ENCODE data around the gene UQCRC1. TPM values are rescaled to one million over a fixed set of nuclear protein-coding genes. Genes with fewer than 3 reads are reported as not detected.

The UQCRC1 gene
- total RNA-seq, 4 donors from 2014 or later = 223 to 439 (median 295) TPM

DNA sequence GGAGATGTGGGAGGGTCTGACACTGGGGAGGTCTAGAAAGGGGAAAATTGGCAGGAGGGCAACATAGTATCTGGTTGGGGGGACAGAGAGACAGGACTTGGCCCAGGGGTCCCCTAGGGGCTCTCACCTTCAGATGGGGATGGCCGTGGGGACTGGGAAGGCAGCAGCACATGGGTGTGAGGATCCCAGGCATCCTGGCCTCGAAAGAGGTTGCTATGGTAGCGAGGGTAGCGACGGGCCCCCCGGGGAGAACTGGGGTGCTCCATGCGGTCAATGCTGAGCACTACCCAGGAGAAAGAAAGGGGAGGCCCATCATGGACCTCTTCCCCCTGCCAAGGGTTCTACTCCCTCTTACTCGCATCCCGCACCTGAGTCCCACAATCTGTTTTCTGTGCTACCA, 38.3 kb upstream of the UQCRC1 start:
- no peak for DNase-seq
- Histone ChIP-seq H3K4me3 (replicated peaks in 1 of 3) (no peak overlapping the region), H3K4me1 (no peaks in the 10 kb centered on the region), H3K27me3 (no peaks in the 10 kb centered on the region), H3K9me3 (no peaks in the 10 kb centered on the region), H3K36me3 (no peaks in the 10 kb centered on the region), H3K27ac (no peak overlapping the region)
- TF ChIP-seq POLR2A (IDR thresholded peaks at IDR 0.05) (no peak), CTCF (IDR thresholded peaks at IDR 0.05) (no peak)
- intact Hi-C loops (cut with DNase I) = no loop called here
- WGBS, 2 donors = 83 to 90% methylated on average over 9 of the region's 9 CpGs

DNA sequence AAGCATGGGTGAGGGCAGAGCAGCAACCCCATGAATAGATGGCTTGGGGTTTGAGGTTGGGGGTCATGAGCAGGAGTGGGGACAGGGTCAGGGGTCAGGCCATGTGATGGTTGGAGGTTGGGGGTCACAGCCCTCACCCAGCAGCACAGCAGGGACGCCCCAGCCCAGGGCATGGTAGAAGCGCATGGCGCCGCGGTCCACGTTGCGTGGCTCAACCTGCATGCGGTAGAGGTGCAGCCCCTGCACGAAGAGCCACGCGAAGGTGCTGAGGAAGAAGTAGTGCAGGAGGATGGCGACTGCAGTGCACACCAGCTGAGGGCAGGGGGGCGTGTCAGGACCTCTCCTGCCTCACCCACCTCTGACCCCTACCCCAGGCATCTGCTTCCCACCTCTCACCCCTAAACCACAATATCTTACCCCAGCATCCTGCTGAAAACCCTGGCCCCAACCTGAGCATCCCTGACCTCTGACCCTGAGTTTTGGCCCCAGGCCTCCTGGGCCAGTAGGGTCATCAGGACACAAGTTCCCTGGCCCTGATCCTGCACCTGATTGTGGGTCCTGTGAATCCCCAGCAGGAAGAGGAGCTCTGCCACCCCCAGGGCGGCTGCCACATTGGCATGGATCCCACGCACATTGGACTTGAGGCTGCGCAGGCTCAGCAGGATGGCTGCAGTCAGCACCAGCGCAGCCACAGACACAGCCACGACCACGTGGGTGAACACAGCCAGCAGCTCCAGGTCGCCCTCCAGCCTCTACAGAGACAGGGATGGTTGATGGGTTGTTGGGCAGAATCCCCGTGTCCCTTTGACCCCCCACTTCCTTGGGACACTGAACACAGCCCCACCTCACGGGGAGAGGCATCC, 35.7 kb upstream of the UQCRC1 start:
- Histone ChIP-seq H3K4me3 (replicated peaks in 1 of 3) (no peak overlapping the region), H3K27me3 (no peaks in the 10 kb centered on the region), H3K4me1 (no peaks in the 10 kb centered on the region), H3K36me3 (no peaks in the 10 kb centered on the region), H3K27ac (no peak overlapping the region), H3K9me3 (no peaks in the 10 kb centered on the region)
- intact Hi-C loops (cut with DNase I) = no loop called here
- WGBS, 2 donors = 89 to 93% methylated on average over 11 to 12 of the region's 22 CpGs
- TF ChIP-seq CTCF (IDR thresholded peaks at IDR 0.05) (no peak), POLR2A (IDR thresholded peaks at IDR 0.05) (no peak)
- DNase-seq = no peak

- Histone ChIP-seq H3K27ac (no peak overlapping the region), H3K4me3 (replicated peaks in 1 of 3) (no peak overlapping the region), H3K9me3 (no peaks in the 10 kb centered on the region), H3K36me3 (no peaks in the 10 kb centered on the region), H3K27me3 (no peaks in the 10 kb centered on the region), H3K4me1 (no peaks in the 10 kb centered on the region)
- WGBS, 2 donors = 88 to 92% methylated on average over 11 to 12 of the region's 12 CpGs
- TF ChIP-seq POLR2A (IDR thresholded peaks at IDR 0.05) (no peak), CTCF (IDR thresholded peaks at IDR 0.05) (no peak)
- DNase-seq = no peak
- intact Hi-C loops (cut with DNase I) = no loop called here
These were observed 33.2 kb upstream of the UQCRC1 start for GRCh38 chr3:48642605-48643004.

GRCh38 chr3:48641396-48641795, 31.9 kb upstream of the UQCRC1 start:
- no peaks in the 10 kb centered on the region for H3K27me3 ChIP-seq
- H3K36me3 ChIP-seq = no peaks in the 10 kb centered on the region
- H3K9me3 ChIP-seq = no peaks in the 10 kb centered on the region
- H3K4me3 ChIP-seq (replicated peaks in 1 of 3) = no peak overlapping the region
- no peak overlapping the region for H3K27ac ChIP-seq
- DNase-seq = no peak
- peaks cover 0 to 1% of the 10 kb centered on the region in 2 donors for H3K4me1 ChIP-seq
- intact Hi-C loops (cut with DNase I) = no loop called here
- no peak for TF ChIP-seq CTCF (IDR thresholded peaks at IDR 0.05)
- TF ChIP-seq POLR2A (IDR thresholded peaks at IDR 0.05) = no peak
- WGBS, 2 donors = 93% methylated on average over 1 to 3 of the region's 3 CpGs

DNA sequence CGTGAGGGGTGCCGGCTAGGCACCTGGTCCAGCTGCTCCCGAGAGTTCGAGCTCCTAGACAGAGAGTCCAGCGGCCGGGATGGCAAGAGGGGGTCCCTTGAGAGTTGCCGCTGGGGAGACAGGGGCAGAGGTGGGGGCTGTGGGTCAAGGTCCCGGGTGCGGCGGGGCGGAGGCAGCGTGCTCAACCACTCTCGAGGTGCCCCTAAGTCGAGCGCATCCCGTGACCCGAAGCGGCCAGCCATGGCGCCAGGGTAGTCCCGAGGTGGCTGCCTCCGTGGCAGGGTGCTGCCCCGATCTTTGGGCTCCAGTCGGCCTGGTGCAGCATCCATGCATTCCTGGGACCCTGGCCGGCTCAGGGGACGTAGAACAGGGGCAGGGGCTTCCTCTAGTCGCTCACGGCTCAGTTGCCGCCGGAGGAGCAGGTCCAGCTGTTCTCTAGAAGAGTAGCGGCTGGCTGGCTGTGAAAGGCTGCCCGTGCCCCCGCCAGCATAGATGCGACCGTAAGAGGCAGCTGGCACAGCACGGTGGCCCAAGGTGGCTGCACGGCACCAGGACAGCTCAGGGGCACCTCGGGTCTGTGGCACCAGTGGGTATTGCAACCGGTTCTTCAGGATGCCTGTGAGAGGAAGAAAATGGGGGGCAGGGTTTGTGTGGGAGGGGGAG, 30.6 kb upstream of the UQCRC1 start:
- Histone ChIP-seq H3K27ac (no peak overlapping the region), H3K4me1 (peaks cover 5 to 6% of the 10 kb centered on the region in 2 donors), H3K9me3 (no peaks in the 10 kb centered on the region), H3K36me3 (no peaks in the 10 kb centered on the region), H3K4me3 (replicated peaks in 1 of 3) (no peak overlapping the region), H3K27me3 (no peaks in the 10 kb centered on the region)
- no peak for DNase-seq
- no peak for TF ChIP-seq POLR2A (IDR thresholded peaks at IDR 0.05)
- no peak for TF ChIP-seq CTCF (IDR thresholded peaks at IDR 0.05)
- intact Hi-C loops (cut with DNase I) = no loop called here
- WGBS, 2 donors = 89 to 93% methylated on average over 21 to 28 of the region's 38 CpGs

Measured in thyroid gland (tissue), 4 donors.